Activated effector memory CD4-positive, alpha-beta T cell treated with Interleukin-2 at 50 U/mL for 16 hours (primary cell): ENCODE data around the gene PNPLA1.

Experiments
- DNase-seq: peaks from one replicate; pipeline ENCODE4 v3.0.0-alpha.2; 2020

PNPLA1 gene

GRCh38 chr6:36269834-36270705 is at the start of gene PNPLA1:
TSS of gene PNPLA1 (plus strand) at chr6:36270060. CDS start at chr6:36270460, 400 bp downstream.
- no peak for DNase-seq

GRCh38 chr6:36220226-36220625 is 49.6 kb upstream of the PNPLA1 start:
- no peak for DNase-seq

DNA sequence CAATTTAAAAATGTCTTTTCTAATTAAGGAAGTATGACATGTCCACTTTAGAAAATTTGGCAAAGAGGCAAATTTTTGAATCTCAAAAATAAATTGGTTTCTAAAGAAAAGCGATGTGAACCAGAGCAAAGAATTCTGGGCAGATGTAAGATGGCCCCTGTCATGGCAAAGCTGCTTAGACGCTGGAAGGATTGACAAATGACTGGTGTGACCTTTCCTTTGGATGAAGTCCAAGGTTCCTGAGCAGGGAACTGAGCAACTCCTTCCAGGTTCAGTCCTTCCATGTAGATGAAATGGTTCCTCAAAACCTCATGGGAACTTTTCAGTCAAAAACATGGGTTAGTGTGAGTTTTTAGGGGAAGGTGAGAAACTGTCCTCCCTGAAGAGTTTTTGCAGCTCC is 48.2 kb upstream of the PNPLA1 start:
- no peak for DNase-seq

- no peak for DNase-seq
Observed at GRCh38 chr6:36222924-36223323, 46.9 kb upstream of the PNPLA1 start.

DNA sequence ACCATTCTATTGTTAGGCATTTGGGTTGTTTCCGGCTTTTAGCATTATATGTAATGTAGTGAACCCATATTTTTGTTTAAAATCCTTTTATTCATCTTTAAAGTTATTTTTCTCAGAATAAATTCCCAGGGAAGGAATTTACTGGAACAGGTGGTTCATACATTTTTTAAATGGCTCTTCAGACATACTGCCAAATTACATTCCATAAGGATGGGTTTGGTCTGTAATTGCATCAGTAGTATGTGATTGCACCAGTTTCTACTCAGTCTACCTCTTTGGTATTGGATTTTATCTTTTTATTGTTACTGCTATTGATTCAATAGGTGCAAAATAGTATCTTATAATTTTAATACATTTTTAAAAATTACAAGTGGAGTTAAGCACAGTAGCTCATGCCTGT is 46.2 kb upstream of the PNPLA1 start:
- DNase-seq = no peak

- no peak for DNase-seq
Observed at GRCh38 chr6:36224918-36225461, 44.9 kb upstream of the PNPLA1 start.

DNA sequence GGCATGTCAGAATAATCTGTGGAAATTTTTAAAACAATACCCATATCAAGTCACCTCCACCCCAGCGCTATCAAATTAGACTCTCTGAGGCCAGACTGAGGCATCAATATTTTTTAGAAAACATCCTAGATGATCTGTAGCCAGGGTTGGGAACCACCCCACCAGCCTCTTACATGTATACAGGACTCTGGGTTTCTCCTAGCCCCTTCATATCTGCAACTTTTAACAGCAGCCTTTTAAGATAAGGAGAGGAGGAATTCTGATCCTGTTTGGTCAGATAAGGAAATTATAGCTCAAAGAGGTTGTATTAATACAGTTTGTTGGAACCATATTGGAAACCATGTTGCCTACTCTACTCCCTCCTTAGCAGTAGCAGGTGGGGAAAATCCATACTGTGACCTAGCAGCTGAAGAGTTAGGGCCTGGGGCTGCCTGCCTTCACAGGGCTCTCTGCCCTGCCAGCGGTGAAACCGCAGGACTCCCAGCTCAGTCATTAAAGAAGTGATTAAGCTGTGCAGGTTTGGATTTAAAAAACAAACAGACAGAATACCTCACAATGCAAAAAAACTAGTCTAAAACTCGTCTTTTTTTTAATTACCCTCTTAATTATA is 43.3 kb upstream of the PNPLA1 start:
- no peak for DNase-seq

GRCh38 chr6:36227379-36228228 is 42.3 kb upstream of the PNPLA1 start:
- no peak for DNase-seq

DNA sequence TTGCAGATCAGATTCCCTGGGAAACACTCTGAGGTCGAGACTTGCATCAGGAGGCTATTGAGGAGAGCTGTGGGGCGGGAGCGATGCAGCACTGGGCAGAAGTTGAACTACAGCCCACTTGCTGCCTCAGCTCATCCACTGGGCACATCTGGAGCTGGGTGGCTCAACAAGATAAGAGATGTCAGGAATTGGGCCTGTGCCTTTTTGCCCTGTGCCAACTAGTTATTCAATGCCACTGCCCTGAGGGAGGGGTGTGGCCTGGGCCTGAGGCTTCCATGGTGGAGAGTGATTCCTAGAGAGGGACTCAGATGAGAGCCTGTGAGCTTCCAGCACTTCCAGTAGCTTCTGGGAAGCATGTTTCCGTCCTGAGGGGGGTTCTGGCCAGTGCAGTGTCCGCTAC is 40.6 kb upstream of the PNPLA1 start:
- DNase-seq = no peak

DNA sequence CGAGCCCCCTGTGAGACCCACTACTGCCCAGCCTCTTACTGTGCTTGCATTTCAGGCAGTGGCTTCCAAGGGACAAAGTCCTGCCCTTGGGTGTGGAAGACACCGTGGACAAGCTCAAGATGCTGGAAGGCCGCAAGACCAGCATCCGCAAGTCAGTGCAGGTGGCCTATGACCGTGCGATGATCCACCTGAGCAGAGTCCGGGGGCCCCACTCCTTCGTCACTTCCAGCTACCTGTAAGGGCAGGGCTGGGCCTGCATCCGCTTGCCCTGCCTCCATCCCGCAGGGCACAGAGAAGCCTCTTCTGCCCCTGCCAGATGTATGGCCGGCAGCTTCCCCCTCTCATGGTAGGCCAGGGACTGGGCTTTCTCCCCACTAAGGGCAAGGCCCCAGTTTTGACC is 39.5 kb upstream of the PNPLA1 start:
- DNase-seq = no peak

DNA sequence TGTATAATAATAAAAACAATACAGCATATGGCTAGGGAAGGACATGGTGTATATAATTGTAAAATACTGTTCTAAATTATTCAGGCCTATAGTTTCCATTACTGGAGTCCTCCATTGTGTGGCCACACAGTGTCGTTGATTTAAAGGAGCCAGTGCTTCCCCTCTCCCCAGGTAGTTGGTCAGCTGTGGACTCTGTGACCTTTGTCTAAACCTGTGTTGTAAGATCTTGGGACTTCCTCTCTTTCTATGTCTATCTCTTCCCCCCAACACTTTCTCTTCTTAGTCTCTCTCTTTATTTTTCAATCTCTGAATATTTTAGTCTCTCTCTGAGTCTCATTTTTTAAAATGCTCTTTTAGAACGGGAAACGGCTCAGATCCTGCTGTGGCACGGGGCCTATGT is 37.7 kb upstream of the PNPLA1 start:
- DNase-seq = no peak

GRCh38 chr6:36235309-36235708 is 34.6 kb upstream of the PNPLA1 start:
- no peak for DNase-seq

GRCh38 chr6:36235862-36236261 is 34.0 kb upstream of the PNPLA1 start:
- no peak for DNase-seq

- DNase-seq = no peak
Observed at GRCh38 chr6:36239774-36240173, 30.1 kb upstream of the PNPLA1 start.

GRCh38 chr6:36241728-36242127 is 28.1 kb upstream of the PNPLA1 start:
- DNase-seq = no peak

- no peak for DNase-seq
Observed at GRCh38 chr6:36242161-36242560, 27.7 kb upstream of the PNPLA1 start.

- no peak for DNase-seq
Observed at GRCh38 chr6:36242626-36243025, 27.2 kb upstream of the PNPLA1 start.

- DNase-seq = no peak
Observed at GRCh38 chr6:36243562-36244212, 26.2 kb upstream of the PNPLA1 start.

DNA sequence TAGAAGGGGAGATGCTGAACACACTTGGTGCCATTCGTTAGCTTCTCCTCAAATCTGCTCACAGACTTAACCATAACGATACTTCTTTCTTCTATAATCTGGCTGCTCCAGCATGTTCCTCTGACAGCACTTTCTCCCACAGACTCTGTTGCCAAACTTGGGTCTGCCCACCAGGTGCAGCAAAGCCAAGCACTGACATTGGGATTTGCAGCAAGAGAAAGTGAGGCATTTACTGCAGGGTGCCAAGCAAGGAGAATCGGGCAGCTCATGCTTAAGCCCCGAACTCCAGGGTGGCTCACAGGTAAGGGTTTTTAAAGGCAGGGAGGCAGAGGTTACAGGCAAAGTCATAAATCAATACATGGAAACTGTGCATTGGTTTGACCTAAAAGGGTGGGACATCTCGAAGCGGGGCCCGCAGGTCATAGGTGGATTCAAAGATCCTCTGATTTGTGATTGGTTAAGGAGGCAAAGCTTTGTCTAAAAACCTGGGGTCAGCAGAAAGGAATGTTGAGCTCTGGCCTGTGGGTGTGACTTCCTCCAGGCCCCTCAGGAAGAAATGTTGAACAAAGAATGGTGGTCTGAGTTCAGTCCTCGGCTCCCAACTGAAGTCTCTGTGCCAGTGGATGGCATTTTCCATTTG is 25.1 kb upstream of the PNPLA1 start:
- no peak for DNase-seq

DNA sequence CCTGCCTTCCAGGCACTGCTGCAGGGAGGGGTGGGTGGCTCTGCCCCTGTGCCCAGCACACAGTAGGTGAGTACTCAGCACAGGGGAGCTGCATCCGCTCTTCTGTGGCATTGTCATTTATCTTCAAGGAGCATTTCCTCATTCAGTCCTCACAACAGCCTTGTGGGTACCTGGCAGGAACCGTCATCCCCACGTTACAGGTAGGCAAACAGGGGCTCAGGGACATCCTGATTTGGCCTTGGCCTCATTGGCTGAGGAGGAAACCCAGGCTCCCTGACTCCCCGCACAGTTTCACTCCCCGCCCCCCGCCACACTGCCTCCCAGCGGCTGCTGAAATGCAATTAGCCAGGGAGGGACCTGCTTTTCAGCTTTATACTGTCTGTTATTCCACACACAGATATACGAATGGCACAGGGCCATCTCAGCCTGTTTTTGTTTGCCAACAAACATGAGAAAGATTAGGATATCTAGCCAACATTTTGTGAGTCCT is 24.2 kb upstream of the PNPLA1 start:
- DNase-seq = no peak

- DNase-seq = no peak
Observed at GRCh38 chr6:36246506-36247268, 23.2 kb upstream of the PNPLA1 start.
